OCI-LY1 (cell line): ENCODE data around the gene KLHL5.

ENCODE experiments used
- H2AFZ ChIP-seq: fragments of 200-600 bp; sonication (generic), shearing (Covaris generic); 2 replicates; pipeline ENCODE4 v1.6.0; 2014; ENCODE audit warnings: antibody characterized with exemption, mild to moderate bottlenecking, low read length
- H3F3A ChIP-seq: fragments of 200-600 bp; sonication (generic), shearing (Covaris generic); 2 replicates; pipeline ENCODE4 v1.6.0; 2014; ENCODE audit warnings: mild to moderate bottlenecking, antibody characterized with exemption, low read length, moderate library complexity; ENCODE audit not compliant: insufficient read depth
- H3K27ac ChIP-seq: fragments of 200-600 bp; sonication (generic); 2 replicates; pipeline ENCODE4 v1.5.1; 2014; ENCODE audit warnings: low read length, mixed run types, mild to moderate bottlenecking, low read depth; ENCODE audit not compliant: poor library complexity, severe bottlenecking
- H3K27me3 ChIP-seq: fragments of 200-600 bp; sonication (generic); 2 replicates; pipeline ENCODE4 v1.6.0; 2014; ENCODE audit warnings: antibody characterized with exemption, mild to moderate bottlenecking, low read length, moderate library complexity; ENCODE audit not compliant: insufficient read depth
- H3K36me3 ChIP-seq: fragments of 200-600 bp; sonication (generic); 2 replicates; pipeline ENCODE4 v1.6.1; 2014; ENCODE audit warnings: mild to moderate bottlenecking, antibody characterized with exemption, low read length, moderate library complexity, mixed read lengths; ENCODE audit not compliant: insufficient read depth
- H3K4me1 ChIP-seq: fragments of 200-600 bp; sonication (generic); 2 replicates; pipeline ENCODE4 v1.5.1; 2014; ENCODE audit warnings: mild to moderate bottlenecking, low read length, moderate library complexity; ENCODE audit not compliant: insufficient read depth, severe bottlenecking
- H3K4me2 ChIP-seq: fragments of 200-600 bp; sonication (generic), shearing (Covaris generic); 2 replicates; pipeline ENCODE4 v1.6.1; 2014; ENCODE audit warnings: low read length
- H3K4me3 ChIP-seq: fragments of 200-600 bp; sonication (generic); 2 replicates; pipeline ENCODE4 v1.5.1; 2014; ENCODE audit warnings: low read length, low read depth, mild to moderate bottlenecking, mixed read lengths; ENCODE audit not compliant: poor library complexity, severe bottlenecking
- H3K79me2 ChIP-seq: fragments of 200-600 bp; shearing (Covaris generic); 2 replicates; pipeline ENCODE4 v1.6.1; 2016; ENCODE audit warnings: mixed run types, low read length, mixed read lengths; ENCODE audit not compliant: insufficient read depth
- H3K9ac ChIP-seq: fragments of 200-600 bp; sonication (generic), shearing (Covaris generic); 2 replicates; pipeline ENCODE4 v1.6.1; 2014; ENCODE audit warnings: mild to moderate bottlenecking, low read length, mixed read lengths
- H3K9me2 ChIP-seq: fragments of 200-600 bp; sonication (generic), shearing (Covaris generic); 2 replicates; pipeline ENCODE4 v1.6.1; 2014; ENCODE audit warnings: low read depth, mild to moderate bottlenecking, low read length, mixed read lengths
- H3K9me3 ChIP-seq: fragments of 200-600 bp; shearing (Covaris generic); 2 replicates; pipeline ENCODE4 v1.6.1; 2014; ENCODE audit warnings: low read length, mixed read lengths
- H4K20me1 ChIP-seq: fragments of 200-600 bp; sonication (generic), shearing (Covaris generic); 2 replicates; pipeline ENCODE4 v1.6.0; 2016; ENCODE audit warnings: mild to moderate bottlenecking, low read length; ENCODE audit not compliant: insufficient read depth
- EZH2 ChIP-seq: fragments of 200-600 bp; sonication (generic), shearing (Covaris generic); IDR thresholded peaks from 2 replicates; pipeline ENCODE4 v1.8.0; 2017; ENCODE audit warnings: borderline replicate concordance, mixed run types, mild to moderate bottlenecking, antibody characterized with exemption, low read length, moderate library complexity, mixed read lengths
- TF ChIP-seq, protein P1 (sequence below): fragments of 200-600 bp; sonication (generic), shearing (Covaris generic); IDR thresholded peaks from 2 replicates; pipeline ENCODE4 v1.5.1; 2017; ENCODE audit warnings: mild to moderate bottlenecking, antibody characterized with exemption, low read length, moderate library complexity, mixed read lengths

Gene KLHL5

DNA sequence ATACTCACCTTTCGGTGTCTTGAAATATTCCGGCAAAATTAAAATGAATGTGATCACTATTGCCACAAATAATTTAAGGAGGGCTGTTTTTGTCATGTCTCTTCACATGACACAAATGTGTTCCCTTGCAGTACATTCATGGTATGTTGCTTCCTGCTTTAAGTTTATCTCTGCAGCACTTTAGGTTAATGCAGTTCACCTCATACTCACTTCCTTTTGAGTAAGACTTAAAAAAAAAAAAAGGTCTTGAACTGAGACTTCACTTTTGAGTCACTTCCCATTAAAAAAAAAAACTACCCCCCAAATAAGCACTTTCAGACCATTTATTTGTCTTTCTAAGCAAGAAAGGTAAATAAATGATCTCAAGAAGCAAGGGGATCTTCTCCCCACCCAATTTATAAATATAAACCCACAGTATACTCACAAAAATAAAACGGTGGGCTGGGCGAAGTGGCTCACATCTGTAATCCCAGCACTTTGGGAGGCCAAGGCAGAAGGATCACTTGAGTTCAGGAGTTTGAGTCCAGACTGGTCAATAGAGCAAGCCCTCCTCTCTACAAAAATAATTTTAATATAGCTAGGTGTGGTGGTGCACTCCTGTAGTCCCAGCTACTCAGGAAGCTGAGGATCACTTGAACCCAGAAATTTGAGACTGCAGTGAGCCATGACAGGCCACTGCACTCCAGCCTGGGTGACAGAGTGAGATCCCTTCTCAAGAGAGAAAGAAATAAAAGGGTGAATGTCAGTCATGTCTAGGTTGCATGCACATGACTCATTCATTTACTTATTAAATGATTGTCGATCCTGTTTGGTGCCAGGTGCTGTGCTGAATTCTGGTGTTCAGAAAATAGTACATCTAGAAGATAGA is 29.6 kb upstream of the KLHL5 start, which contains the start of gene TMEM156:
TMEM156 (minus strand) TSS at position 192 of the 868 bp plus-strand sequence; CDS start at position 96, 96 bp downstream.
- no peaks in the 10 kb centered on the region for H3K9me2 ChIP-seq
- no peaks in the 10 kb centered on the region for H3K9me3 ChIP-seq
- H4K20me1 ChIP-seq, result no peaks in the 10 kb centered on the region
- H3K79me2 ChIP-seq, result peaks cover 38% of the 10 kb centered on the region
- H3K4me3 ChIP-seq, result peak within 1 kb of the TSS; percentile 84
- no peak within 1 kb of the TSS for H2AFZ ChIP-seq
- peaks cover 70% of the 10 kb centered on the region for H3K4me1 ChIP-seq
- H3K27ac ChIP-seq, result peak within 1 kb of the TSS; percentile 89
- H3K4me2 ChIP-seq, result peak within 1 kb of the TSS; percentile 86
- no peak for TF ChIP-seq EZH2
- TF ChIP-seq, protein P1, sequence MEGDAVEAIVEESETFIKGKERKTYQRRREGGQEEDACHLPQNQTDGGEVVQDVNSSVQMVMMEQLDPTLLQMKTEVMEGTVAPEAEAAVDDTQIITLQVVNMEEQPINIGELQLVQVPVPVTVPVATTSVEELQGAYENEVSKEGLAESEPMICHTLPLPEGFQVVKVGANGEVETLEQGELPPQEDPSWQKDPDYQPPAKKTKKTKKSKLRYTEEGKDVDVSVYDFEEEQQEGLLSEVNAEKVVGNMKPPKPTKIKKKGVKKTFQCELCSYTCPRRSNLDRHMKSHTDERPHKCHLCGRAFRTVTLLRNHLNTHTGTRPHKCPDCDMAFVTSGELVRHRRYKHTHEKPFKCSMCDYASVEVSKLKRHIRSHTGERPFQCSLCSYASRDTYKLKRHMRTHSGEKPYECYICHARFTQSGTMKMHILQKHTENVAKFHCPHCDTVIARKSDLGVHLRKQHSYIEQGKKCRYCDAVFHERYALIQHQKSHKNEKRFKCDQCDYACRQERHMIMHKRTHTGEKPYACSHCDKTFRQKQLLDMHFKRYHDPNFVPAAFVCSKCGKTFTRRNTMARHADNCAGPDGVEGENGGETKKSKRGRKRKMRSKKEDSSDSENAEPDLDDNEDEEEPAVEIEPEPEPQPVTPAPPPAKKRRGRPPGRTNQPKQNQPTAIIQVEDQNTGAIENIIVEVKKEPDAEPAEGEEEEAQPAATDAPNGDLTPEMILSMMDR, result no peak
- no peaks in the 10 kb centered on the region for H3K27me3 ChIP-seq
- peak within 1 kb of the TSS; percentile 70 for H3K9ac ChIP-seq
- H3K36me3 ChIP-seq, result peaks cover 17% of the 10 kb centered on the region; the same call in 1 of the 2 replicates
- peaks cover 3% of the 10 kb centered on the region; the same call in 1 of the 2 replicates for H3F3A ChIP-seq

DNA sequence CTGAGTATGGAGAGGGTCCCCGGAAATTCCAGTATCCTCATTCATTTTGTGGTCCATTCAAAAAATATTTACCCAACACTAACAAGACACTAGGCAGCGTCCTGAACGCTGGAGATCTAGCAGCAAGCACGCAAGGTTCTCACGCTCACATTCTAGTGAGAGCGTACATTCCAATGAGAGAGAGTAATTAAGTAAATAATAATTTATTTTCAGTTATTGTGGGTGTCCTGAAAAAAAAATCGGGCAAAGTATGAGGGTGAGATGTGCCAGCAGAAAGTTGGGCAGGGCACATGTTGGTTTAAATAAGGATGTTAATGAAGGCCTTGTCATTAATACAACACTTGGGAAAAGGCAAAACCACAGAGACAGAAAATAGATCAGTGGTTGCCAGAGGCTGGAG is 25.9 kb upstream of the KLHL5 start:
- Histone ChIP-seq H3K9me3 (no peaks in the 10 kb centered on the region), H3F3A (peaks cover 3% of the 10 kb centered on the region; the same call in 1 of the 2 replicates), H3K9ac (peak overlapping the region; percentile 9; the same call in 1 of the 2 replicates), H3K4me2 (peak overlapping the region; percentile 37; the same call in 1 of the 2 replicates), H3K9me2 (no peaks in the 10 kb centered on the region), H3K27ac (peak overlapping the region; percentile 89), H3K4me3 (no peak overlapping the region), H3K36me3 (peaks cover 3% of the 10 kb centered on the region; the same call in 1 of the 2 replicates), H2AFZ (no peak overlapping the region), H3K4me1 (peaks cover 65% of the 10 kb centered on the region), H4K20me1 (no peaks in the 10 kb centered on the region), H3K79me2 (peaks cover 3% of the 10 kb centered on the region), H3K27me3 (no peaks in the 10 kb centered on the region)
- TF ChIP-seq, protein P1, result no peak
- no peak for TF ChIP-seq EZH2

DNA sequence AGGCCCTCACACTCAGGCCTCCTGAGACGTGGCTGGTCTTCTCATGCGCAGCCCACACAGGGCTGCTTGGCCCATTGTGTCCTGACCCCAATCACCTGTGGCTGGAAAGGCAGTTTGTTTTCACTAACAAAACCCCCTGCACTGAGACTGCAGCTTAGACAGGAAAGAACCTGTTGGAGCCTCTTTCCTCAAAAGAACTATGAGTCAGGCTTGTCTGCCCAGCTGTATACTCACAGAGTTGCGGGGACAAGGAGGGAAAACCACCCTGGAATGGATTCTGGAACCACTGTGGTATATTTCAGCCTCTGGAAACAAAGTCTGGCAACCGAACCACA is 24.6 kb upstream of the KLHL5 start:
- no peaks in the 10 kb centered on the region for H3K9me3 ChIP-seq
- TF ChIP-seq, protein P1, result no peak
- TF ChIP-seq EZH2, result no peak
- H3K79me2 ChIP-seq, result no peaks in the 10 kb centered on the region
- no peak overlapping the region for H2AFZ ChIP-seq
- no peaks in the 10 kb centered on the region for H3K36me3 ChIP-seq
- no peaks in the 10 kb centered on the region for H4K20me1 ChIP-seq
- H3K4me1 ChIP-seq, result peaks cover 75% of the 10 kb centered on the region
- H3K4me2 ChIP-seq, result peak overlapping the region; percentile 37; the same call in 1 of the 2 replicates
- peaks cover 3% of the 10 kb centered on the region; the same call in 1 of the 2 replicates for H3F3A ChIP-seq
- peak overlapping the region; percentile 89 for H3K27ac ChIP-seq
- peak overlapping the region; percentile 7 for H3K4me3 ChIP-seq
- H3K27me3 ChIP-seq, result no peaks in the 10 kb centered on the region
- H3K9ac ChIP-seq, result peak overlapping the region; percentile 9; the same call in 1 of the 2 replicates
- no peaks in the 10 kb centered on the region for H3K9me2 ChIP-seq
